H9 (cell line): ENCODE measurements around the gene HMOX1. TPM values are rescaled to one million over a fixed set of nuclear protein-coding genes. Genes with fewer than 3 reads are reported as not detected.

ENCODE experiments used
- DNase-seq: peaks from one replicate; pipeline ENCODE4 v3.0.0-alpha.2; 2017
- H2AFZ ChIP-seq: one replicate; pipeline ENCODE4 v1.6.1; 2013; ENCODE audit warnings: mild to moderate bottlenecking, low read length, control low read depth, moderate library complexity
- H2AK5ac ChIP-seq: 2 replicates; pipeline ENCODE4 v1.6.1; 2013; ENCODE audit warnings: low read length, control low read depth, mixed read lengths; ENCODE audit not compliant: insufficient read length
- H2BK120ac ChIP-seq: one replicate; pipeline ENCODE4 v1.6.1; 2013; ENCODE audit warnings: low read depth, mild to moderate bottlenecking, low read length, control low read depth, inconsistent platforms; ENCODE audit not compliant: poor library complexity, severe bottlenecking
- H2BK12ac ChIP-seq: 2 replicates; pipeline ENCODE4 v1.6.1; 2013; ENCODE audit warnings: low read length, control low read depth, mixed read lengths, low read depth; ENCODE audit not compliant: insufficient read length
- H2BK15ac ChIP-seq: 2 replicates; pipeline ENCODE4 v1.6.1; 2013; ENCODE audit warnings: low read depth, low read length, control low read depth
- H2BK20ac ChIP-seq: one replicate; pipeline ENCODE4 v1.6.1; 2013; ENCODE audit warnings: low read depth, mild to moderate bottlenecking, low read length, control low read depth, inconsistent platforms; ENCODE audit not compliant: poor library complexity, severe bottlenecking
- H2BK5ac ChIP-seq: 2 replicates; pipeline ENCODE4 v1.6.1; 2013; ENCODE audit warnings: low read length, control low read depth, mixed read lengths; ENCODE audit not compliant: insufficient read length
- H3K14ac ChIP-seq: 2 replicates; pipeline ENCODE4 v1.6.1; 2013; ENCODE audit warnings: low read length, control low read depth; ENCODE audit not compliant: insufficient read depth
- H3K18ac ChIP-seq: 2 replicates; pipeline ENCODE4 v1.6.1; 2013; ENCODE audit warnings: low read depth, mild to moderate bottlenecking, mixed read lengths, low read length, control low read depth; ENCODE audit not compliant: insufficient read length
- H3K23ac ChIP-seq: 2 replicates; pipeline ENCODE4 v1.6.1; 2013; ENCODE audit warnings: low read length, control low read depth, mixed read lengths, low read depth; ENCODE audit not compliant: insufficient read length
- H3K23me2 ChIP-seq: 2 replicates; pipeline ENCODE4 v1.6.1; 2013; ENCODE audit warnings: low read depth, mild to moderate bottlenecking, mixed read lengths, low read length, control low read depth; ENCODE audit not compliant: insufficient read length, poor library complexity, severe bottlenecking
- H3K27ac ChIP-seq: 2 replicates; pipeline ENCODE4 v1.5.1; 2013; ENCODE audit warnings: low read length, control low read depth, mixed read lengths, low read depth; ENCODE audit not compliant: insufficient read length
- H3K27me3 ChIP-seq: 2 replicates; pipeline ENCODE4 v1.6.1; 2013; ENCODE audit warnings: low read length, control low read depth, inconsistent platforms; ENCODE audit not compliant: insufficient read depth
- H3K4ac ChIP-seq: 2 replicates; pipeline ENCODE4 v1.6.1; 2013; ENCODE audit warnings: low read depth, mild to moderate bottlenecking, control low read depth, inconsistent platforms, low read length, moderate library complexity
- H3K4me1 ChIP-seq: 2 replicates; pipeline ENCODE4 v1.6.1; 2013; ENCODE audit warnings: low read length, control low read depth, inconsistent platforms; ENCODE audit not compliant: insufficient read depth
- H3K4me2 ChIP-seq: 2 replicates; pipeline ENCODE4 v1.6.1; 2013; ENCODE audit warnings: low read length, control low read depth, mixed read lengths; ENCODE audit not compliant: insufficient read length, insufficient read depth
- H3K56ac ChIP-seq: 2 replicates; pipeline ENCODE4 v1.6.1; 2013; ENCODE audit warnings: low read depth, mild to moderate bottlenecking, mixed read lengths, low read length, control low read depth; ENCODE audit not compliant: insufficient read length
- H3K79me1 ChIP-seq: 2 replicates; pipeline ENCODE4 v1.6.1; 2013; ENCODE audit warnings: low read depth, mild to moderate bottlenecking, moderate library complexity, low read length, control low read depth, inconsistent platforms; ENCODE audit not compliant: insufficient read depth, poor library complexity, severe bottlenecking
- H3K79me2 ChIP-seq: 2 replicates; pipeline ENCODE4 v1.6.1; 2013; ENCODE audit warnings: low read length, control low read depth, inconsistent platforms; ENCODE audit not compliant: insufficient read depth
- H3K9ac ChIP-seq: 2 replicates; pipeline ENCODE4 v1.6.1; 2013; ENCODE audit warnings: low read length, control low read depth, mixed read lengths; ENCODE audit not compliant: insufficient read length; ENCODE audit errors: extremely low read depth
- H3K9me3 ChIP-seq: one replicate; pipeline ENCODE4 v1.6.1; 2013; ENCODE audit warnings: low read depth, low read length, inconsistent platforms; ENCODE audit not compliant: control insufficient read depth
- H3T11ph ChIP-seq: one replicate; pipeline ENCODE4 v1.6.1; 2013; ENCODE audit warnings: mild to moderate bottlenecking, low read length, control low read depth, inconsistent platforms
- H4K20me1 ChIP-seq: one replicate; pipeline ENCODE4 v1.6.1; 2013; ENCODE audit not compliant: control insufficient read depth, insufficient read length, insufficient read depth
- H4K5ac ChIP-seq: 2 replicates; pipeline ENCODE4 v1.6.1; 2013; ENCODE audit warnings: low read depth, mild to moderate bottlenecking, mixed read lengths, low read length, control low read depth; ENCODE audit not compliant: insufficient read length
- H4K8ac ChIP-seq: replicated peaks from 2 replicates; pipeline ENCODE4 v1.6.1; 2013; ENCODE audit warnings: low read length, control low read depth, mixed read lengths, low read depth; ENCODE audit not compliant: insufficient read length
- H4K91ac ChIP-seq: 2 replicates; pipeline ENCODE4 v1.6.1; 2013; ENCODE audit warnings: low read depth, mild to moderate bottlenecking, moderate library complexity, mixed read lengths, low read length, control low read depth; ENCODE audit not compliant: insufficient read length
- H3K27ac Mint-ChIP-seq, 3 experiments: 2 replicates in 2 of 3; 3 replicates in 1 of 3; pipeline ENCODE4 v1.8.0; 2020 to 2021; ENCODE audit warnings: mixed read lengths in 3 of 3, mild to moderate bottlenecking in 1 of 3, moderate library complexity in 1 of 3
- H3K27me3 Mint-ChIP-seq: 2 replicates; pipeline ENCODE4 v1.8.0; 2021; ENCODE audit warnings: low read depth, mild to moderate bottlenecking, moderate library complexity, mixed read lengths
- H3K36me3 Mint-ChIP-seq, 3 experiments: 2 replicates in 2 of 3; 3 replicates in 1 of 3; pipeline ENCODE4 v1.8.0; 2020 to 2021; ENCODE audit warnings: low read depth in 3 of 3, mixed read lengths in 3 of 3; ENCODE audit not compliant: insufficient read depth in 1 of 3
- H3K4me1 Mint-ChIP-seq, 2 experiments: 2 replicates each; pipeline ENCODE4 v1.8.0; 2020; ENCODE audit warnings: mixed read lengths in 2 of 2
- H3K4me3 Mint-ChIP-seq, 2 experiments: 2 replicates in 1 of 2; 3 replicates in 1 of 2; pipeline ENCODE4 v1.8.0; 2020 to 2021; ENCODE audit warnings: mild to moderate bottlenecking in 2 of 2, mixed read lengths in 2 of 2, moderate library complexity in 1 of 2
- H3K9me3 Mint-ChIP-seq, 2 experiments: 2 replicates in 1 of 2; 3 replicates in 1 of 2; pipeline ENCODE4 v1.8.0; 2020; ENCODE audit warnings: mild to moderate bottlenecking in 2 of 2, mixed read lengths in 2 of 2, moderate library complexity in 1 of 2
- WGBS: extraction: QIAGEN DNeasy Blood & Tissue Kit; methylation state at CpG from one replicate; pipeline ENCODE4 v1.1.7; 2013; ENCODE audit warnings: missing lambda C conversion rate, low lambda C conversion rate, mixed read lengths; ENCODE audit not compliant: insufficient read length; ENCODE audit errors: extremely low coverage; 5-methylcytosine and 5-hydroxymethylcytosine counted together
- total RNA-seq: library from RNA; stranded (reverse); gene quantifications from 2 replicates; pipeline ENCODE4 v1.2.1, GENCODE V29; 2021
- TF ChIP-seq, protein P1 (sequence below): fragments of 200-600 bp; sonication (generic); conservative IDR thresholded peaks from 3 replicates; pipeline ENCODE4 v1.8.0; 2021; ENCODE audit warnings: antibody characterized with exemption, mild to moderate bottlenecking

HMOX1 gene
- total RNA-seq, 1 experiment from 2014 or later: 22.7 TPM

DNA sequence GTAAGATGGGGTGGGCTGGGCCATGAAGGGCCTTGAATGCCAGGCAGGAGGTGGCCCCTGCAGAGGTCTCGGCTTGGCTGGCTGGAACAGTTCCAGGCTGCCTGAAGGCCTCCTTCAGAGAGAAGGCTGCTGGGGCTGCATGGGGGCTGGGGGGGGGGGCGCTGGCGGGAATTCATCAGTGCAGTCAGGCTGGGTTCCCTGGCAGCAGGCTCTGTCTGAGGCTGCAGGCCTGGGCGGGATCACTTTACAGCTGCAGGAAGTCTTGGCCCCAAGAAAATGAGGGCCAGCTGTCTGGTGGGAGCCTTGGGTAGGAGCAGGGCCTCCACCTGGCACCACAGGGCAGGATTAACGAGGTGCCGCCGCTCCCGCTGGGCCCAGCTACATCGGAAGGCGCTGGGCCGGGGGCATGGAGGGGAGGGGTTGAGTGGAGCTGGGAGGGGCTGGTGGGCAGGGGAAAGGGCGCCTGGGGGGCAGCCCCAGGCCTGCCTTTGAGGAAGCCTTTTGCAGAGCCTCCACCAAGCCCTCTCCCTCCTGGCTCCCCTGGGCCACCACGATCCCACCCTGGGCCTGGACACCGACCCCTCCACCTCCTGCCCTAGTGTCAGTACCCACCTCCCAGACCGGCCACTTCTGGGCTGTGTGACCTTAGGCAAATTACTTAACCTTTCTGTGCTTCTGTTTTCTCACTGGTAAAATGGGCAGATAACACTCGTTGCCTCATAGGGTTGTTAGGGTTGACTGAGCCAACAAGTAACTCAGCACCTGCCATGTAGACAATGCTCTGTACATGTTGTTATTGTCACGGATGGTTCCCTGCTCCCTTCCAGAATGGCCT lies 31.0 kb upstream of the HMOX1 start:
- Histone ChIP-seq H3K79me1 (no peaks in the 10 kb centered on the region), H2BK20ac (no peak overlapping the region), H3K23me2 (peaks cover 7% of the 10 kb centered on the region), H2AK5ac (no peak overlapping the region), H2BK15ac (no peak overlapping the region), H3K18ac (no peak overlapping the region), H4K20me1 (no peaks in the 10 kb centered on the region), H4K5ac (no peak overlapping the region), H2BK5ac (no peak overlapping the region), H3K4me1 (no peaks in the 10 kb centered on the region; the same call in 1 of the 2 replicates), H3K56ac (no peak overlapping the region), H4K8ac (no peak overlapping the region), H3K4me2 (no peak overlapping the region), H3K14ac (no peak overlapping the region), H4K91ac (no peak overlapping the region), H2BK12ac (no peak overlapping the region), H3K4ac (no peak overlapping the region), H3K27me3 (no peaks in the 10 kb centered on the region), H3K9ac (no peak overlapping the region), H3K9me3 (no peaks in the 10 kb centered on the region), H3K79me2 (no peaks in the 10 kb centered on the region), H2BK120ac (no peak overlapping the region), H3T11ph (no peak overlapping the region), H3K27ac (no peak overlapping the region), H3K23ac (no peak overlapping the region), H2AFZ (no peak overlapping the region)
- WGBS: no CpG with 5 or more reads among the region's 17 CpGs
- Mint-ChIP-seq H3K27ac (no peak overlapping the region; a peak in 2 of 7 replicates), H3K9me3 (no peaks in the 10 kb centered on the region), H3K27me3 (peaks cover 12% of the 10 kb centered on the region), H3K4me1 (peaks cover 18 to 27% of the 10 kb centered on the region in 2 experiments), H3K36me3 (no peaks in the 10 kb centered on the region; a peak in 2 of 7 replicates), H3K4me3 (no peak overlapping the region)
- DNase-seq: no peak
- TF ChIP-seq, protein P1, sequence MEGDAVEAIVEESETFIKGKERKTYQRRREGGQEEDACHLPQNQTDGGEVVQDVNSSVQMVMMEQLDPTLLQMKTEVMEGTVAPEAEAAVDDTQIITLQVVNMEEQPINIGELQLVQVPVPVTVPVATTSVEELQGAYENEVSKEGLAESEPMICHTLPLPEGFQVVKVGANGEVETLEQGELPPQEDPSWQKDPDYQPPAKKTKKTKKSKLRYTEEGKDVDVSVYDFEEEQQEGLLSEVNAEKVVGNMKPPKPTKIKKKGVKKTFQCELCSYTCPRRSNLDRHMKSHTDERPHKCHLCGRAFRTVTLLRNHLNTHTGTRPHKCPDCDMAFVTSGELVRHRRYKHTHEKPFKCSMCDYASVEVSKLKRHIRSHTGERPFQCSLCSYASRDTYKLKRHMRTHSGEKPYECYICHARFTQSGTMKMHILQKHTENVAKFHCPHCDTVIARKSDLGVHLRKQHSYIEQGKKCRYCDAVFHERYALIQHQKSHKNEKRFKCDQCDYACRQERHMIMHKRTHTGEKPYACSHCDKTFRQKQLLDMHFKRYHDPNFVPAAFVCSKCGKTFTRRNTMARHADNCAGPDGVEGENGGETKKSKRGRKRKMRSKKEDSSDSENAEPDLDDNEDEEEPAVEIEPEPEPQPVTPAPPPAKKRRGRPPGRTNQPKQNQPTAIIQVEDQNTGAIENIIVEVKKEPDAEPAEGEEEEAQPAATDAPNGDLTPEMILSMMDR: no peak
